Gastrocnemius medialis (tissue), 4 donors: Measurements from ENCODE around the gene CLIP2.

ENCODE experiments used
- CTCF ChIP-seq, 5 experiments: fragments of 450-650 bp in 3 of 5; fragments of 200-600 bp in 2 of 5; sonication (generic) in 2 of 5; IDR thresholded peaks in 4 of 5; conservative IDR thresholded peaks in 1 of 5; 1 replicate in 4 of 5; 2 replicates in 1 of 5; pipeline ENCODE4 v1.5.1; 2016 to 2019; ENCODE audit warnings: antibody characterized with exemption in 5 of 5, mild to moderate bottlenecking in 3 of 5, moderate library complexity in 3 of 5
- POLR2A ChIP-seq, 2 donors: fragments of 450-650 bp; IDR thresholded peaks; one replicate each; pipeline ENCODE4 v1.6.1; 2017; ENCODE audit warnings: antibody characterized with exemption in 2 of 2, mild to moderate bottlenecking in 2 of 2, moderate library complexity in 2 of 2

GRCh38 chr7:74283858-74284447, 5.3 kb upstream of the CLIP2 start:
- TF ChIP-seq CTCF (IDR thresholded peaks at IDR 0.05 in 4 of 5, conservative IDR thresholded peaks at IDR 0.05 in 1 of 5): no peak
- no peak for TF ChIP-seq POLR2A (IDR thresholded peaks at IDR 0.05)
